PFSK-1 (cell line): ENCODE data around the gene CARD10.

Experiments
- FOXP2 ChIP-seq: optimal IDR thresholded peaks from 2 replicates; pipeline ENCODE3; 2011; ENCODE audit warnings: borderline replicate concordance, control low read depth, inconsistent platforms; ENCODE audit not compliant: insufficient read depth; ENCODE audit errors: extremely low read length, extremely low read depth
- POLR2AphosphoS5 ChIP-seq: IDR thresholded peaks from 2 replicates; pipeline ENCODE4 v1.6.1; 2012; ENCODE audit warnings: low read depth, mild to moderate bottlenecking, control low read depth, low read length, moderate library complexity
- REST ChIP-seq, 2 experiments: IDR thresholded peaks; 2 replicates each; pipeline versions ENCODE4 v1.6.1 to v1.8.0; 2011 to 2012; ENCODE audit warnings: low read depth in 2 of 2, low read length in 2 of 2, control low read depth in 1 of 2, inconsistent platforms in 1 of 2, mild to moderate bottlenecking in 1 of 2, moderate library complexity in 1 of 2; ENCODE audit not compliant: insufficient read depth in 1 of 2
- SIN3A ChIP-seq: IDR thresholded peaks from 2 replicates; pipeline ENCODE4 v1.6.1; 2012; ENCODE audit warnings: mild to moderate bottlenecking, low read length, moderate library complexity, borderline replicate concordance; ENCODE audit not compliant: insufficient read depth
- TAF1 ChIP-seq: IDR thresholded peaks from 2 replicates; pipeline ENCODE4 v1.6.1; 2012; ENCODE audit warnings: low read length, control low read depth, borderline replicate concordance; ENCODE audit not compliant: insufficient read depth

GRCh38 chr22:37553725-37554124 lies 34.5 kb upstream of the CARD10 start:
- TF ChIP-seq REST (IDR thresholded peaks at IDR 0.05; ENCODE audit: insufficient read depth in 1 of 2, low read depth in 2 of 2, low read length in 2 of 2) = no peak
- no peak for TF ChIP-seq POLR2AphosphoS5
- no peak for TF ChIP-seq TAF1
- no peak for TF ChIP-seq SIN3A
- TF ChIP-seq FOXP2 = no peak
